B cell (primary cell): ENCODE results near the gene WDR5. TPM values are rescaled to one million over a fixed set of nuclear protein-coding genes. Genes with fewer than 3 reads are reported as not detected.

Experiments
- ATAC-seq: fragments of 200-7000 bp; cut with Tn5 transposase; one replicate; pipeline ENCODE4 v1.10.0; 2021; ENCODE audit warnings: low read depth, mild to moderate bottlenecking, moderate number of reproducible peaks, moderate library complexity
- CTCF ChIA-PET: fragments of 350-600 bp; sonication (Branson Sonifier 250); formaldehyde crosslinking; loops from one replicate; lab custom pipeline; 2021; ENCODE audit warnings: antibody characterized with exemption, inconsistent platforms; lab: Charles Lee
- POLR2A ChIA-PET: fragments of 350-600 bp; sonication (Branson Sonifier 250); formaldehyde crosslinking; loops from one replicate; lab custom pipeline; 2021; ENCODE audit warnings: antibody characterized with exemption; lab: Charles Lee
- DNase-seq: peaks from one replicate; pipeline ENCODE4 v3.0.0; 2013
- H2AFZ ChIP-seq: 2 replicates; pipeline ENCODE4 v1.6.1; 2012; ENCODE audit warnings: mild to moderate bottlenecking, low read depth, low read length; ENCODE audit not compliant: insufficient read depth, poor library complexity, severe bottlenecking
- H3K27ac ChIP-seq, 2 donors: 1 replicate in 1 of 2; 2 replicates in 1 of 2; pipeline ENCODE4 v1.5.1; 2012 to 2013; ENCODE audit warnings: low read length in 2 of 2, mild to moderate bottlenecking in 2 of 2, moderate library complexity in 1 of 2
- H3K27me3 ChIP-seq, 4 experiments: fragments of 200-600 bp in 1 of 4; sonication (generic) in 1 of 4; replicated peaks in 1 of 4; 1 replicate in 2 of 4; 2 replicates in 2 of 4; pipeline versions ENCODE4 v1.6.1 to v1.7.0; 2013 to 2016; ENCODE audit warnings: low read length in 3 of 4, mild to moderate bottlenecking in 2 of 4, mixed read lengths in 1 of 4, moderate library complexity in 1 of 4; ENCODE audit not compliant: insufficient read depth in 4 of 4, control insufficient read depth in 3 of 4; ENCODE audit errors: control extremely low read depth in 1 of 4
- H3K36me3 ChIP-seq, 2 experiments: replicated peaks in 1 of 2; 1 replicate in 1 of 2; 2 replicates in 1 of 2; pipeline versions ENCODE4 v1.6.1 to v1.7.1; 2013; ENCODE audit warnings: low read length in 1 of 2; ENCODE audit not compliant: insufficient read depth in 2 of 2, control insufficient read depth in 1 of 2; ENCODE audit errors: control extremely low read depth in 1 of 2, extremely low read depth in 1 of 2
- H3K4me1 ChIP-seq, 2 donors: fragments of 200-600 bp in 1 of 2; sonication (generic) in 1 of 2; 1 replicate in 1 of 2; 2 replicates in 1 of 2; pipeline versions ENCODE4 v1.5.1 to v1.6.1; 2013 to 2017; ENCODE audit warnings: low read length in 2 of 2; ENCODE audit not compliant: control insufficient read depth in 2 of 2, insufficient read depth in 2 of 2
- H3K4me2 ChIP-seq: replicated peaks from 2 replicates; pipeline ENCODE3; 2012; ENCODE audit warnings: mild to moderate bottlenecking, low read depth, low read length; ENCODE audit not compliant: poor library complexity, severe bottlenecking
- H3K4me3 ChIP-seq, 5 experiments: fragments of 200-600 bp in 1 of 5; sonication (generic) in 1 of 5; 1 replicate in 3 of 5; 2 replicates in 2 of 5; pipeline versions ENCODE4 v1.5.1 to v1.7.0; 2011 to 2016; ENCODE audit warnings: low read length in 4 of 5, mild to moderate bottlenecking in 4 of 5, low read depth in 2 of 5, control low read depth in 1 of 5, moderate library complexity in 1 of 5; ENCODE audit not compliant: insufficient read depth in 1 of 5; ENCODE audit errors: control extremely low read depth in 1 of 5, extremely low read depth in 1 of 5
- H3K79me2 ChIP-seq: fragments of 200-600 bp; sonication (generic); one replicate; pipeline ENCODE4 v1.6.0; 2016; ENCODE audit warnings: low read length; ENCODE audit not compliant: control insufficient read depth, insufficient read depth
- H3K9ac ChIP-seq: fragments of 200-600 bp; sonication (generic); 2 replicates; pipeline ENCODE4 v1.6.1; 2017; ENCODE audit warnings: mild to moderate bottlenecking, low read length, moderate library complexity
- H3K9me3 ChIP-seq, 3 donors: one replicate each; pipeline versions ENCODE4 v1.6.1 to v1.7.1; 2013; ENCODE audit warnings: low read length in 2 of 3; ENCODE audit not compliant: control insufficient read depth in 2 of 3, insufficient read depth in 1 of 3; ENCODE audit errors: control extremely low read depth in 1 of 3
- H4K20me1 ChIP-seq: 2 replicates; pipeline ENCODE4 v1.6.0; 2012; ENCODE audit warnings: mild to moderate bottlenecking, low read length; ENCODE audit not compliant: insufficient read depth, control insufficient read depth, poor library complexity, severe bottlenecking
- H3K27ac Mint-ChIP-seq: one replicate; pipeline ENCODE4 v1.8.0; 2021; ENCODE audit warnings: mixed read lengths
- H3K27me3 Mint-ChIP-seq: one replicate; pipeline ENCODE4 v1.8.0; 2021; ENCODE audit warnings: mixed read lengths
- H3K4me1 Mint-ChIP-seq: one replicate; pipeline ENCODE4 v1.8.0; 2021; ENCODE audit warnings: mixed read lengths
- H3K4me3 Mint-ChIP-seq: one replicate; pipeline ENCODE4 v1.8.0; 2021; ENCODE audit warnings: mixed read lengths
- H3K9me3 Mint-ChIP-seq: one replicate; pipeline ENCODE4 v1.8.0; 2022; ENCODE audit warnings: mixed read lengths; ENCODE audit not compliant: insufficient read depth
- EZH2 ChIP-seq: IDR thresholded peaks from 2 replicates; pipeline ENCODE4 v1.6.1; 2012; ENCODE audit warnings: borderline replicate concordance, low read depth, mild to moderate bottlenecking, moderate library complexity, low read length; ENCODE audit not compliant: insufficient read depth, poor library complexity, severe bottlenecking
- WGBS: methylation state at CpG from one replicate; pipeline ENCODE4 v1.1.5; 2013; ENCODE audit warnings: missing lambda C conversion rate; ENCODE audit not compliant: insufficient coverage; 5-methylcytosine and 5-hydroxymethylcytosine counted together
- intact Hi-C: fragments of 100-400 bp; cut with micrococcal nuclease; formaldehyde crosslinking; loops from one replicate; pipeline ENCODE4 v1.10.0; 2022
- polyA plus RNA-seq: library from polyadenylated mRNA; depleted of rRNA; stranded (reverse); fragments of >200 nt; gene quantifications from 2 replicates; pipeline ENCODE4 v1.2.3, GENCODE V29; 2012
- total RNA-seq, 2 donors: library from RNA; stranded (reverse); fragments of 120-200 nt in 1 of 2; gene quantifications; 1 replicate in 1 of 2; 2 replicates in 1 of 2; pipeline versions ENCODE4 v1.2.3 to v1.2.4, GENCODE V29; 2013 to 2022
- TF ChIP-seq, protein P1 (sequence below): fragments of 200-600 bp; IDR thresholded peaks from one replicate; pipeline ENCODE4 v1.8.0; 2022; ENCODE audit warnings: antibody characterized with exemption, mild to moderate bottlenecking

The WDR5 gene
- total and polyA plus RNA-seq, 2 donors (not counting 1 experiment from before 2014, with no cell fraction given): 18.0 to 23.8 TPM

DNA sequence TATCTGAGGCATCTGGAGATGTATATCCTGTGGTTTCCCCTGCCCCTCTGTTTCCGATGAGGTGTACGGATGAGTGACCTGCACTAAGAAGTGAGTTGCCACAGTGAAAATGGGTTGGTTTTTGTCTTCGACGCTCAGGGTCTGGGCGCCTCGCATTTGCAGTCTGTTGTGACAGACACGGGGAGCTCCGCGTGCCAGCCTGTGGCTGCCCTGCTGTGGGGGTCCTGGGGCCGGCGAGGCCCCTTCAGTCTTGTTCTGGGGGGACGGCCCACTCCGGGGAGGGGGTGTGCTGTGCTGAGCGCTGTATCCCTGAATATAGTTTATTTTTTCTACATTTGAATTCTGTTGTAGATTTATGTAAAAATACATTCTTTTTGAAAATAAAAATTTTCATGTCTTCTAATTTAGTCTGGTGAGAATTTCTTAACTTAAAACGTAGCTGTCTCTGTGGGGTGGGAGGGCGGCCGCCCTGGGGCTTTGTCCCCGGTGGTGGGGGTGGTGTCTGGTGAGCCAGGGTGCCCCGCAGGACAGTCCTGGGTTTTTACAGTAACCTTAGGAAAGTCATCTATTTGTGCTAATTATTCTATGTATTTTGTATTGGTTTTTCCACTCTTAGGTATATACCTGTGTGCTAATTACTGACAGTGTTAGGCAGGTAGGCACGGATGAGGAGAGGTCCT lies 23.8 kb downstream of the WDR5 start:
- Histone ChIP-seq H3K36me3 (peaks cover 1 to 34% of the 10 kb centered on the region in 2 experiments), H3K9me3 (no peaks in the 10 kb centered on the region), H3K4me2 (no peak overlapping the region), H3K9ac (no peak overlapping the region), H3K27me3 (no peaks in the 10 kb centered on the region), H2AFZ (no peak overlapping the region), H3K4me3 (no peak overlapping the region), H3K4me1 (peaks cover 6 to 9% of the 10 kb centered on the region in 2 donors), H3K79me2 (no peaks in the 10 kb centered on the region), H4K20me1 (no peaks in the 10 kb centered on the region), H3K27ac (no peak overlapping the region)
- POLR2A ChIA-PET: no interaction called here
- no peak for DNase-seq
- CTCF ChIA-PET: interaction anchor here (1.2 kb wide), 1 partner anchor 11 kb away, joined by 3 read pairs; no protein-coding TSS in a partner anchor
- 94% methylated on average over 9 of the region's 20 CpGs for WGBS
- Mint-ChIP-seq H3K9me3 (no peaks in the 10 kb centered on the region), H3K4me3 (no peak overlapping the region), H3K27ac (no peak overlapping the region), H3K4me1 (peaks cover 9% of the 10 kb centered on the region), H3K27me3 (no peaks in the 10 kb centered on the region)
- intact Hi-C loops: no loop called here
- ATAC-seq: no peak
- TF ChIP-seq EZH2: no peak
- TF ChIP-seq, protein P1, sequence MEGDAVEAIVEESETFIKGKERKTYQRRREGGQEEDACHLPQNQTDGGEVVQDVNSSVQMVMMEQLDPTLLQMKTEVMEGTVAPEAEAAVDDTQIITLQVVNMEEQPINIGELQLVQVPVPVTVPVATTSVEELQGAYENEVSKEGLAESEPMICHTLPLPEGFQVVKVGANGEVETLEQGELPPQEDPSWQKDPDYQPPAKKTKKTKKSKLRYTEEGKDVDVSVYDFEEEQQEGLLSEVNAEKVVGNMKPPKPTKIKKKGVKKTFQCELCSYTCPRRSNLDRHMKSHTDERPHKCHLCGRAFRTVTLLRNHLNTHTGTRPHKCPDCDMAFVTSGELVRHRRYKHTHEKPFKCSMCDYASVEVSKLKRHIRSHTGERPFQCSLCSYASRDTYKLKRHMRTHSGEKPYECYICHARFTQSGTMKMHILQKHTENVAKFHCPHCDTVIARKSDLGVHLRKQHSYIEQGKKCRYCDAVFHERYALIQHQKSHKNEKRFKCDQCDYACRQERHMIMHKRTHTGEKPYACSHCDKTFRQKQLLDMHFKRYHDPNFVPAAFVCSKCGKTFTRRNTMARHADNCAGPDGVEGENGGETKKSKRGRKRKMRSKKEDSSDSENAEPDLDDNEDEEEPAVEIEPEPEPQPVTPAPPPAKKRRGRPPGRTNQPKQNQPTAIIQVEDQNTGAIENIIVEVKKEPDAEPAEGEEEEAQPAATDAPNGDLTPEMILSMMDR: no peak

DNA sequence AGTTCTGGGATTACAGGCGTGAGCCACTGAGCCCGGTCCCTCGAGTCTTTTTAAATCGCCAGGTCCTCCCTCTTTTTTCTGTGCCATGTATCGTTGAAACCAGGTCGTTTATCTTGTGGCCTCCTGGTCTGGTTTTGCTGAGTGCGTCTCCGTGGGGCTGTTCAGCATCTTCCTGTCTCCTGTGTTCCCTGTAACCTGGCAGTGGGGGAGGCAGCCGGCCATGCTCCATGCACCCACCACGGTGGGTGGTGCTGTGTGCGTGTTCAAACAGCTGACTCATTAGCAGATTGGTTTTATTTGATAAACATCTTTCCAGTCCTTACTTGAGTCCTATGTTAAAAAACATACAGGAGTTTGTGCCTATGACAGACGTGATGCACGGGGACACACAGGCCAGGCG lies 25.8 kb downstream of the WDR5 start:
- Mint-ChIP-seq H3K27ac (no peak overlapping the region), H3K4me3 (no peak overlapping the region), H3K9me3 (no peaks in the 10 kb centered on the region), H3K4me1 (peaks cover 12% of the 10 kb centered on the region), H3K27me3 (no peaks in the 10 kb centered on the region)
- H3K27ac ChIP-seq: no peak overlapping the region
- no peaks in the 10 kb centered on the region for H4K20me1 ChIP-seq
- H3K4me1 ChIP-seq: peaks cover 9 to 13% of the 10 kb centered on the region in 2 donors
- H3K27me3 ChIP-seq: no peaks in the 10 kb centered on the region
- ATAC-seq (no peak), DNase-seq (no peak)
- no peak overlapping the region for H3K4me2 ChIP-seq
- CTCF ChIA-PET: no interaction called here
- intact Hi-C loops: no loop called here
- no peaks in the 10 kb centered on the region for H3K9me3 ChIP-seq
- no peak overlapping the region for H3K9ac ChIP-seq
- TF ChIP-seq, protein P1: no peak
- TF ChIP-seq EZH2: no peak
- 91% methylated on average over 11 of the region's 14 CpGs for WGBS
- H3K36me3 ChIP-seq: peaks cover 0 to 15% of the 10 kb centered on the region in 2 experiments
- POLR2A ChIA-PET: interaction anchor here (2.0 kb wide), 1 partner anchor 27 kb away, joined by 5 read pairs; no protein-coding TSS in a partner anchor
- H2AFZ ChIP-seq: no peak overlapping the region
- no peak overlapping the region for H3K4me3 ChIP-seq
- no peaks in the 10 kb centered on the region for H3K79me2 ChIP-seq
